ENCODE measurements around the gene PRICKLE2.

Gene PRICKLE2

GRCh38 chr3:64152676-64153466 lies 72.4 kb downstream of the PRICKLE2 start:
- DNase-seq, result no peak

- no peak for DNase-seq
Measured at GRCh38 chr3:64152086-64152485, 73.2 kb downstream of the PRICKLE2 start.

GRCh38 chr3:64151342-64151871 lies 73.9 kb downstream of the PRICKLE2 start:
- DNase-seq, result no peak

GRCh38 chr3:64150623-64151207 lies 74.6 kb downstream of the PRICKLE2 start:
- DNase-seq, result no peak

- DNase-seq, result no peak
Measured at GRCh38 chr3:64149886-64150285, 75.4 kb downstream of the PRICKLE2 start.

- no peak for DNase-seq
Measured at GRCh38 chr3:64148955-64149653, 76.2 kb downstream of the PRICKLE2 start.

GRCh38 chr3:64147211-64147610 lies 78.1 kb downstream of the PRICKLE2 start:
- no peak for DNase-seq

- DNase-seq, result no peak
Measured at GRCh38 chr3:64145438-64145837, 79.8 kb downstream of the PRICKLE2 start.

- no peak for DNase-seq
Measured at GRCh38 chr3:64144241-64144900, 80.9 kb downstream of the PRICKLE2 start.

GRCh38 chr3:64143409-64144130 lies 81.7 kb downstream of the PRICKLE2 start:
- DNase-seq, result no peak

- DNase-seq, result no peak
Measured at GRCh38 chr3:64141476-64141875, 83.8 kb downstream of the PRICKLE2 start.

- DNase-seq, result no peak
Measured at GRCh38 chr3:64140651-64141050, 84.6 kb downstream of the PRICKLE2 start.

GRCh38 chr3:64138656-64139375 lies 86.5 kb downstream of the PRICKLE2 start:
- DNase-seq, result no peak

- DNase-seq, result no peak
Measured at GRCh38 chr3:64138046-64138445, 87.2 kb downstream of the PRICKLE2 start.

GRCh38 chr3:64134882-64135281 lies 90.4 kb downstream of the PRICKLE2 start:
- DNase-seq, result no peak

GRCh38 chr3:64133987-64134386 lies 91.3 kb downstream of the PRICKLE2 start:
- DNase-seq, result no peak

GRCh38 chr3:64133272-64133671 lies 92.0 kb downstream of the PRICKLE2 start:
- DNase-seq, result no peak

GRCh38 chr3:64131725-64132469 lies 93.4 kb downstream of the PRICKLE2 start:
- no peak for DNase-seq

- DNase-seq, result no peak
Measured at GRCh38 chr3:64130436-64130835, 94.8 kb downstream of the PRICKLE2 start.

- no peak for DNase-seq
Measured at GRCh38 chr3:64129581-64129980, 95.7 kb downstream of the PRICKLE2 start.

GRCh38 chr3:64129106-64129505 lies 96.2 kb downstream of the PRICKLE2 start:
- no peak for DNase-seq
